IPS-20b (cell line): ENCODE results near the gene ADRM1.

Experiments used
- H3K27ac ChIP-seq: one replicate; pipeline ENCODE4 v1.5.1; 2013; ENCODE audit warnings: low read length
- H3K27me3 ChIP-seq: 2 replicates; pipeline ENCODE4 v1.6.1; 2013; ENCODE audit warnings: mild to moderate bottlenecking, low read length, inconsistent platforms; ENCODE audit not compliant: insufficient read depth
- H3K36me3 ChIP-seq: 2 replicates; pipeline ENCODE4 v1.6.1; 2013; ENCODE audit warnings: low read depth, mild to moderate bottlenecking, inconsistent platforms, low read length, moderate library complexity; ENCODE audit not compliant: insufficient read depth
- H3K4me1 ChIP-seq: 2 replicates; pipeline ENCODE4 v1.6.1; 2013; ENCODE audit warnings: mild to moderate bottlenecking, control low read depth, inconsistent platforms, low read length, moderate library complexity; ENCODE audit not compliant: insufficient read depth
- H3K4me3 ChIP-seq: 2 replicates; pipeline ENCODE4 v1.5.1; 2013; ENCODE audit warnings: mild to moderate bottlenecking, low read length, inconsistent platforms
- H3K9ac ChIP-seq: 2 replicates; pipeline ENCODE4 v1.6.1; 2013; ENCODE audit warnings: low read depth, mild to moderate bottlenecking, inconsistent platforms, low read length, moderate library complexity
- H3K9me3 ChIP-seq: 2 replicates; pipeline ENCODE4 v1.6.1; 2013; ENCODE audit warnings: mild to moderate bottlenecking, low read depth, low read length, inconsistent platforms; ENCODE audit not compliant: insufficient read depth

ADRM1 gene

GRCh38 chr20:62314711-62315302 is 12.0 kb downstream of the ADRM1 start:
- H3K4me1 ChIP-seq: no peaks in the 10 kb centered on the region
- no peak overlapping the region for H3K27ac ChIP-seq
- H3K27me3 ChIP-seq: no peaks in the 10 kb centered on the region
- no peaks in the 10 kb centered on the region for H3K9me3 ChIP-seq
- H3K4me3 ChIP-seq: no peak overlapping the region
- peaks cover 92% of the 10 kb centered on the region for H3K36me3 ChIP-seq
- no peak overlapping the region for H3K9ac ChIP-seq

- H3K4me1 ChIP-seq: no peaks in the 10 kb centered on the region
- H3K36me3 ChIP-seq: peaks cover 92% of the 10 kb centered on the region
- no peak overlapping the region for H3K4me3 ChIP-seq
- H3K9me3 ChIP-seq: no peaks in the 10 kb centered on the region
- H3K27ac ChIP-seq: no peak overlapping the region
- no peak overlapping the region for H3K9ac ChIP-seq
- no peaks in the 10 kb centered on the region for H3K27me3 ChIP-seq
Observed at GRCh38 chr20:62315773-62316172, 13.0 kb downstream of the ADRM1 start.

GRCh38 chr20:62316331-62317166 is 13.8 kb downstream of the ADRM1 start:
- Histone ChIP-seq H3K36me3 (peaks cover 86% of the 10 kb centered on the region), H3K4me1 (no peaks in the 10 kb centered on the region), H3K9ac (no peak overlapping the region), H3K27ac (no peak overlapping the region), H3K4me3 (no peak overlapping the region), H3K27me3 (no peaks in the 10 kb centered on the region), H3K9me3 (no peaks in the 10 kb centered on the region)

- H3K9me3 ChIP-seq: no peaks in the 10 kb centered on the region
- H3K4me1 ChIP-seq: no peaks in the 10 kb centered on the region
- no peak overlapping the region for H3K9ac ChIP-seq
- H3K36me3 ChIP-seq: peaks cover 86% of the 10 kb centered on the region
- H3K27ac ChIP-seq: no peak overlapping the region
- no peak overlapping the region for H3K4me3 ChIP-seq
- no peaks in the 10 kb centered on the region for H3K27me3 ChIP-seq
Observed at GRCh38 chr20:62317167-62317655, 14.4 kb downstream of the ADRM1 start.

GRCh38 chr20:62318400-62319345 is 15.9 kb downstream of the ADRM1 start:
- H3K4me3 ChIP-seq: no peak overlapping the region
- H3K27ac ChIP-seq: no peak overlapping the region
- H3K36me3 ChIP-seq: peaks cover 80% of the 10 kb centered on the region
- no peak overlapping the region for H3K9ac ChIP-seq
- no peaks in the 10 kb centered on the region for H3K4me1 ChIP-seq
- H3K9me3 ChIP-seq: no peaks in the 10 kb centered on the region
- no peaks in the 10 kb centered on the region for H3K27me3 ChIP-seq

- Histone ChIP-seq H3K4me1 (no peaks in the 10 kb centered on the region), H3K27ac (no peak overlapping the region), H3K27me3 (no peaks in the 10 kb centered on the region), H3K36me3 (peaks cover 80% of the 10 kb centered on the region), H3K4me3 (no peak overlapping the region), H3K9ac (no peak overlapping the region), H3K9me3 (no peaks in the 10 kb centered on the region)
Observed at GRCh38 chr20:62319346-62319909, 16.6 kb downstream of the ADRM1 start.

- H3K4me1 ChIP-seq: no peaks in the 10 kb centered on the region
- H3K27ac ChIP-seq: no peak overlapping the region
- H3K4me3 ChIP-seq: no peak overlapping the region
- no peaks in the 10 kb centered on the region for H3K9me3 ChIP-seq
- no peak overlapping the region for H3K9ac ChIP-seq
- peaks cover 80% of the 10 kb centered on the region for H3K36me3 ChIP-seq
- H3K27me3 ChIP-seq: no peaks in the 10 kb centered on the region
Observed at GRCh38 chr20:62320581-62321354, 18.0 kb downstream of the ADRM1 start.

- Histone ChIP-seq H3K4me1 (no peaks in the 10 kb centered on the region), H3K36me3 (peaks cover 80% of the 10 kb centered on the region), H3K9ac (no peak overlapping the region), H3K4me3 (no peak overlapping the region), H3K27me3 (no peaks in the 10 kb centered on the region), H3K27ac (no peak overlapping the region), H3K9me3 (no peaks in the 10 kb centered on the region)
Observed at GRCh38 chr20:62321521-62321948, 18.7 kb downstream of the ADRM1 start.

GRCh38 chr20:62321975-62322374 is 19.2 kb downstream of the ADRM1 start:
- Histone ChIP-seq H3K4me1 (no peaks in the 10 kb centered on the region), H3K4me3 (no peak overlapping the region), H3K27me3 (no peaks in the 10 kb centered on the region), H3K27ac (no peak overlapping the region), H3K9ac (no peak overlapping the region), H3K9me3 (no peaks in the 10 kb centered on the region), H3K36me3 (peaks cover 80% of the 10 kb centered on the region)

- H3K27me3 ChIP-seq: no peaks in the 10 kb centered on the region
- peaks cover 80% of the 10 kb centered on the region for H3K36me3 ChIP-seq
- no peaks in the 10 kb centered on the region for H3K9me3 ChIP-seq
- H3K9ac ChIP-seq: no peak overlapping the region
- no peak overlapping the region for H3K27ac ChIP-seq
- H3K4me1 ChIP-seq: no peaks in the 10 kb centered on the region
- H3K4me3 ChIP-seq: no peak overlapping the region
Observed at GRCh38 chr20:62322492-62323041, 19.8 kb downstream of the ADRM1 start.
